ENCODE data around the gene ADGRL3. TPM values are rescaled to one million over a fixed set of nuclear protein-coding genes. Genes with fewer than 3 reads are reported as not detected.
"Not testable (repeated sequence)": the region's sequence is repeated elsewhere in the genome, so short reads cannot be mapped to it uniquely, and the experiment has no call there.

Gene ADGRL3
- total RNA-seq, 3 donors from 2014 or later (not counting 1 experiment from before 2014, with no cell fraction given), result not detected

DNA sequence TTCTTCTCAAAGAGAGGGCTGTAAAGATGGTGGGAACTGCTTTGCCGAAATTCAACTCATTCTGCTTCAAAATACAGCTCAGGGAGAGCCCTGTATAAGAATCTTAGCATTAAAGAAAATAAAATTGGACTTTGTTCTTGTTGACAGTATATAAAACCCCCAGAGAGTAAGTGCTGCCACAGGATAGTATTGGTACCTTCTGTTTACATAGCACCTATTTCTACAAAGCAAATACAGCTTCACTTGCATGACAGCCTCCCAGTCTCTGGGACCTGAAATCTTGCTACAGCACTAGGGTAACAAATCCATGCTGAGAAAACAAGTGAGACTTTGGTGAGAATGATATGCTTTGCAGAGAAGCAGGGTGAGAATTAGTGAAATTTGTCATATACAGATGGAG lies 428.6 kb downstream of the ADGRL3 start:
- no peak overlapping the region for H3K27ac Mint-ChIP-seq
- DNase-seq, result no peak
- no peaks in the 10 kb centered on the region for H3K4me1 ChIP-seq (ENCODE audit: control insufficient read depth, insufficient read depth, low read length)
- no peaks in the 10 kb centered on the region for H3K9me3 ChIP-seq (ENCODE audit: control insufficient read depth, insufficient read depth, low read length)
- TF ChIP-seq, protein P1, sequence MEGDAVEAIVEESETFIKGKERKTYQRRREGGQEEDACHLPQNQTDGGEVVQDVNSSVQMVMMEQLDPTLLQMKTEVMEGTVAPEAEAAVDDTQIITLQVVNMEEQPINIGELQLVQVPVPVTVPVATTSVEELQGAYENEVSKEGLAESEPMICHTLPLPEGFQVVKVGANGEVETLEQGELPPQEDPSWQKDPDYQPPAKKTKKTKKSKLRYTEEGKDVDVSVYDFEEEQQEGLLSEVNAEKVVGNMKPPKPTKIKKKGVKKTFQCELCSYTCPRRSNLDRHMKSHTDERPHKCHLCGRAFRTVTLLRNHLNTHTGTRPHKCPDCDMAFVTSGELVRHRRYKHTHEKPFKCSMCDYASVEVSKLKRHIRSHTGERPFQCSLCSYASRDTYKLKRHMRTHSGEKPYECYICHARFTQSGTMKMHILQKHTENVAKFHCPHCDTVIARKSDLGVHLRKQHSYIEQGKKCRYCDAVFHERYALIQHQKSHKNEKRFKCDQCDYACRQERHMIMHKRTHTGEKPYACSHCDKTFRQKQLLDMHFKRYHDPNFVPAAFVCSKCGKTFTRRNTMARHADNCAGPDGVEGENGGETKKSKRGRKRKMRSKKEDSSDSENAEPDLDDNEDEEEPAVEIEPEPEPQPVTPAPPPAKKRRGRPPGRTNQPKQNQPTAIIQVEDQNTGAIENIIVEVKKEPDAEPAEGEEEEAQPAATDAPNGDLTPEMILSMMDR (IDR thresholded peaks at IDR 0.05), result no peak
- peaks cover 10 to 12% of the 10 kb centered on the region in 2 donors for H3K9me3 Mint-ChIP-seq
- no peak overlapping the region for H3K4me3 Mint-ChIP-seq
- intact Hi-C loops (cut with micrococcal nuclease), result no loop called here
- H3K4me1 Mint-ChIP-seq, result no peaks in the 10 kb centered on the region
- H3K27me3 Mint-ChIP-seq (ENCODE audit: low read depth in 2 of 2), result no peaks in the 10 kb centered on the region
- no peaks in the 10 kb centered on the region for H3K36me3 Mint-ChIP-seq
- H3K36me3 ChIP-seq (ENCODE audit: control insufficient read depth, insufficient read depth, low read length), result no peaks in the 10 kb centered on the region
- H3K27ac ChIP-seq (ENCODE audit: low read length), result no peak overlapping the region
- ATAC-seq, result no peak
- no peak overlapping the region for H3K4me3 ChIP-seq (ENCODE audit: low read length)
- H3K27me3 ChIP-seq (ENCODE audit: control insufficient read depth, insufficient read depth, low read length), result no peaks in the 10 kb centered on the region
- no CpG with 5 or more reads among the region's 1 CpG for WGBS (ENCODE audit: insufficient coverage)

DNA sequence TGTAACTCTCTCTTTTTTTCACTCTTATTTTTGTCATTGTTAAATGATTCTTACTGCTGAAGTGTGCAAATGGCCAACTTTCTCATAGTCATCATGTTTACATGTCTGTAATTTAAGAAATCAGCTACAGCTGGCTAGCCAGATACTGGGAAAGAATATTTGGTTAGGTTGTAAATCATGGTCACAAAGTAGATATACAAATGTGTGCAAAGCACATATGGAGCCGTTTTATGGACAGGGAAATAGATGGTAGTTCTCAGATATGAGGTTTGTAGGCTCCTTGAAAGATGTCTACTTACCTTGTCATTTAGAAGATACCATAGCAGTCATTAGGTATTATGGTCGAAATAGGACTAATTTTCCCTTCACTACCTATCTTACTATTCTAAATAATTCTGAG lies 430.4 kb downstream of the ADGRL3 start:
- H3K4me3 Mint-ChIP-seq, result no peak overlapping the region
- intact Hi-C loops (cut with micrococcal nuclease), result no loop called here
- H3K36me3 ChIP-seq (ENCODE audit: control insufficient read depth, insufficient read depth, low read length), result no peaks in the 10 kb centered on the region
- H3K9me3 ChIP-seq (ENCODE audit: control insufficient read depth, insufficient read depth, low read length), result peaks cover 3% of the 10 kb centered on the region
- no peak for DNase-seq
- no peaks in the 10 kb centered on the region for H3K27me3 Mint-ChIP-seq (ENCODE audit: low read depth in 2 of 2)
- H3K27ac ChIP-seq (ENCODE audit: low read length), result no peak overlapping the region
- H3K36me3 Mint-ChIP-seq, result peaks cover 6% of the 10 kb centered on the region
- no peaks in the 10 kb centered on the region for H3K4me1 Mint-ChIP-seq
- WGBS (ENCODE audit: insufficient coverage), result 55% methylated on average over 1 of the region's 2 CpGs
- ATAC-seq, result no peak
- no peaks in the 10 kb centered on the region for H3K27me3 ChIP-seq (ENCODE audit: control insufficient read depth, insufficient read depth, low read length)
- H3K4me1 ChIP-seq (ENCODE audit: control insufficient read depth, insufficient read depth, low read length), result no peaks in the 10 kb centered on the region
- H3K27ac Mint-ChIP-seq, result no peak overlapping the region
- H3K9me3 Mint-ChIP-seq, result peaks cover 10 to 13% of the 10 kb centered on the region in 2 donors
- H3K4me3 ChIP-seq (ENCODE audit: low read length), result no peak overlapping the region
- TF ChIP-seq, protein P1 (IDR thresholded peaks at IDR 0.05), result no peak

DNA sequence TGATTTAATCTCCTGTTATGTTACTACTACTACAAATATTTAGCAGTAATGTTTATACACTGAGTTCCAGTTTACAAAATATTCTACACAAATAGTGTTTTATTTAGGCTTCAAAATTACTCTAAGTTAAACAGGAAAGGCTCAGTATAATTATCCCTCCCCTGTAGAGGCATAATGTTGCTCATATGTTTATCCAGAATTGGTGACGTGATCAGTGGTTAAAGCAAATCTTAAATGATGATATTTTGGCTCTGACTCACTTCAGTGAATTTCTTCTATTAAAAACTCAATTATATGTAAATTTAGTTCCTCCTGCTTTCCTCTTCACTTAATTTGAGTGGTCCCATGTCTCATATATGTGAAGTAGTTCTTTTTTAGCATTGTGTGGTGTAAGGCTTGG lies 438.5 kb downstream of the ADGRL3 start:
- no peak for ATAC-seq
- intact Hi-C loops (cut with micrococcal nuclease), result no loop called here
- H3K4me3 ChIP-seq (ENCODE audit: low read length), result no peak overlapping the region
- no peaks in the 10 kb centered on the region for H3K36me3 ChIP-seq (ENCODE audit: control insufficient read depth, insufficient read depth, low read length)
- Mint-ChIP-seq H3K27me3 (ENCODE audit: low read depth in 2 of 2) (no peaks in the 10 kb centered on the region), H3K4me3 (no peak overlapping the region), H3K27ac (no peak overlapping the region), H3K4me1 (no peaks in the 10 kb centered on the region), H3K9me3 (peaks cover 12 to 21% of the 10 kb centered on the region in 2 donors), H3K36me3 (peaks cover 6% of the 10 kb centered on the region)
- no peak overlapping the region for H3K27ac ChIP-seq (ENCODE audit: low read length)
- no peaks in the 10 kb centered on the region for H3K27me3 ChIP-seq (ENCODE audit: control insufficient read depth, insufficient read depth, low read length)
- TF ChIP-seq, protein P1 (IDR thresholded peaks at IDR 0.05), result no peak
- H3K9me3 ChIP-seq (ENCODE audit: control insufficient read depth, insufficient read depth, low read length), result peaks cover 3% of the 10 kb centered on the region
- DNase-seq, result no peak
- no CpG with 5 or more reads among the region's 1 CpG for WGBS (ENCODE audit: insufficient coverage)
- H3K4me1 ChIP-seq (ENCODE audit: control insufficient read depth, insufficient read depth, low read length), result no peaks in the 10 kb centered on the region

DNA sequence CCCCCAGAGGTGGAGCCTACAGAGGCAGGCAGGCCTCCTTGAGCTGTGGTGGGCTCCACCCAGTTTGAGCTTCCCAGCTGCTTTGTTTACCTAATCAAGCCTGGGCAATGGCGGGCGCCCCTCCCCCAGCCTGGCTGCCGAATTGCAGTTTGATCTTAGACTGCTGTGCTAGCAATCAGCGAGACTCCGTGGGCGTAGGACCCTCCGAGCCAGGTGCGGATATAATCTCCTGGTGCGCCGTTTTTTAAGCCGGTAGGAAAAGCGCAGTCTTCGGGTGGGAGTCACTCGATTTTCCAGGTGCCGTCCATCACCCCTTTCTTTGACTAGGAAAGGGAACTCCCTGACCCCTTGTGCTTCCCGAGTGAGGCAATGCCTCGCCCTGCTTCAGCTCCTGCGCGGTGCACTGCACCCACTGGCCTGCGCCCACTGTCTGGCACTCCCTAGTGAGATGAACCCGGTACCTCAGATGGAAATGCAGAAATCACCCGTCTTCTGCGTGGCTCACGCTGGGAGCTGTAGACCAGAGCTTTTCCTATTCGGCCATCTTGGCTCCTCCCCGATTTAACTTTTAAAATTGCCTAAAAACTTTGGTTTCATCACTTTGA lies 446.7 kb downstream of the ADGRL3 start:
- ATAC-seq; H3K4me1 ChIP-seq (ENCODE audit: control insufficient read depth, insufficient read depth, low read length); H3K36me3 Mint-ChIP-seq; H3K27me3 Mint-ChIP-seq (ENCODE audit: low read depth in 2 of 2); DNase-seq; H3K4me3 ChIP-seq (ENCODE audit: low read length); intact Hi-C loops (cut with micrococcal nuclease); H3K36me3 ChIP-seq (ENCODE audit: control insufficient read depth, insufficient read depth, low read length); H3K27ac Mint-ChIP-seq; H3K4me3 Mint-ChIP-seq; H3K9me3 ChIP-seq (ENCODE audit: control insufficient read depth, insufficient read depth, low read length); H3K4me1 Mint-ChIP-seq; H3K27me3 ChIP-seq (ENCODE audit: control insufficient read depth, insufficient read depth, low read length); H3K27ac ChIP-seq (ENCODE audit: low read length): not testable (repeated sequence)
- 93% methylated on average over 26 of the region's 26 CpGs for WGBS (ENCODE audit: insufficient coverage)
- H3K9me3 Mint-ChIP-seq, result peaks cover 6 to 12% of the 10 kb centered on the region in 2 donors
